HG03064 (cell line): ENCODE results near the gene ZNF814.
"Not testable (repeated sequence)": the region's sequence is repeated elsewhere in the genome, so short reads cannot be mapped to it uniquely, and the experiment has no call there.

ENCODE experiments used
- ATAC-seq: cut with Tn5 transposase; IDR thresholded peaks from one replicate; pipeline ENCODE4 v1.9.1; 2021; ENCODE audit warnings: low read depth; ENCODE audit not compliant: unreplicated experiment

Gene ZNF814

GRCh38 chr19:57888560-57889231 is at the start of gene ZNF814:
Gene ZNF814 (minus strand): TSS chr19:57889037. CDS start chr19:57888802, 235 bp downstream.
- ATAC-seq = peak; percentile 84

- no peak for ATAC-seq
These were observed 46.9 kb upstream of the ZNF814 start for GRCh38 chr19:57935731-57936130.

- ATAC-seq = peak; percentile 79
These were observed 46.2 kb upstream of the ZNF814 start, which contains the start of gene ZNF418 for GRCh38 chr19:57934820-57935665. Gene ZNF418 (minus strand): TSS chr19:57935402. CDS start chr19:57933822, 1,580 bp downstream.

DNA sequence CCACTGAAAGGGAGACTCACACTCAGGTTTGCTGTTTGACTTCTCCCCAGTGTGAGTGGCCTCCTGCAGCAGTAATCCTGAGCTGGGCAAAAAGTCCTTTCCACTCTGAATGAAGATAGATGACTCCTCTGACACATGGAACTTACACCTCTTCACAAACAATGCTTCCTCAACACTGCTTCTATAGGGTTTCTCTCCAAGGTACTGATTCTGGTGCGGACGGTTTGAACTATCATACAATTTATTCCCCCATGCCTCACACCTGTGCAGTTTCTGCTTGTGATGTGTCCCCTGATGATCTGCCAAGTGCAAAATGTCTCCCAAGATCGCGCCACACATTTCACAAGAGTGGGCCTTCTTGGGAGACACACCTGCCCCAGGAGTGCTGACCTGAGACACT is 38.8 kb upstream of the ZNF814 start:
- ATAC-seq = no peak

GRCh38 chr19:57916168-57916995 is 27.5 kb upstream of the ZNF814 start, which contains the start of gene ZNF417:
Gene ZNF417 (minus strand): TSS chr19:57916592. CDS start chr19:57916411, 181 bp downstream.
- peak; percentile 95 for ATAC-seq

- no peak for ATAC-seq
These were observed 25.7 kb upstream of the ZNF814 start for GRCh38 chr19:57914531-57914930.

DNA sequence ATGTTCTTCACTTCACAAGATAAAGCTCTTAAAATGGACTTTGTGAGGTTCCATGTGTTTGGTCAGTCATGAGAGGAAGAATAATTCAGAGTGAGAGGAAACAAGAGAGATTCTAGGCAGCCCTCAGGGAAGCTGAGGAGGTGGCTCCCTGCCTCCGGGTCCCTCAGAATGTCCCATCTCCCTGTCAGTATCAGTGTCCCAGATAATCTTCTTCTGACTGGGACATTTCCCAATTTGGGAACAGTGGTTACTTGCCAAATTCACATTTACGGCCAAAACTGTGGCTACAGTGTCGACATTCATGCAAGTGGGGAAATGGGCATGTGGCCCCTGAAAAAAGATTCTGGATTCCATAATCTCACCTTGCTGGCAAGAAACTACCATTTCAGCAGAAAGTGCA is 18.6 kb upstream of the ZNF814 start:
- ATAC-seq = no peak

- ATAC-seq = no peak
These were observed 16.4 kb upstream of the ZNF814 start for GRCh38 chr19:57905258-57905657.

DNA sequence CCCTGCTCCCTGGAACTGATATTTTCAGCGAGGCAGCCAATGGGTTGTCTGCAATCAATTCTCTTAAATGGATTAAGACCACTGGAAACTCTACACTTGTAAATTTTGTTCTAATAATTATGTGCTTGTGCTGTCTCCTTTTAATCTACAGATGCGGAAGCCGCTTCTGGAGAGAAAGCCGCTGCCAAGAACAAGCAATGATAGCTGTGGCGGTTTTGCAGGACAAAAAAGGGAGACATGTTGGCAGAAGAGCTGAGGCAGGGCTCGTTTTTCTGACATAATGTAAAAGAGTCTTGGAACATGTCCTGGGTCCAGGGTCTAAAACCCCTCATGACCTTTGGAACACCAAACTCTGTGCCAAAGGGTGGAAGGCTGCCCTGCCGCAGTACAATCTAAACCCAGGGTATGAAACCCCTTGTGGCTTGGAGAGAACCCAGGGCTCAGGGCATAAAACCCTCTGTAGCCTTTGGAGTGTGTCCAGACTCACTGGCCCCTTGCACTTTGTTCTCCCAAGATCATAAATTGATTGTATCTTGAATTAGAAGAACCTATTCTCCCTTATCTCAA is 14.9 kb upstream of the ZNF814 start:
- no peak for ATAC-seq

DNA sequence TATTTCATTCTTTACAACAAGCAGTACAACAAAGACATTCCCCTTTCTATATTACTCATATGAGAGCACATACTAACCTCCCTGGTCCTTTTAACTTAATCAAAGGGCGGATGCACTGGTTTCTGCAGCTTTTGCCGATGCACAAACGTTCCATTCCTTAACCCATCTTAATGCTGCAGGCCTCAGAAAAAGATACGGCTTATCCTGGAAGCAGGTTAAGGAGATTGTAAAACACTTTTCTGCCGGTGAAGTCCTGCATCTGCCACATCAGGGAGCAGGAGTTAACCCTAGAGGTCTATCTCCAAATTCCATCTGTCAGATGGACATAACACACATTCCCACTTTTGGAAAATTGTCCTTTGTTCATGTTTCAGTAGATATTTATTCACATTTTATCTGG is 11.5 kb upstream of the ZNF814 start:
- ATAC-seq = no peak

DNA sequence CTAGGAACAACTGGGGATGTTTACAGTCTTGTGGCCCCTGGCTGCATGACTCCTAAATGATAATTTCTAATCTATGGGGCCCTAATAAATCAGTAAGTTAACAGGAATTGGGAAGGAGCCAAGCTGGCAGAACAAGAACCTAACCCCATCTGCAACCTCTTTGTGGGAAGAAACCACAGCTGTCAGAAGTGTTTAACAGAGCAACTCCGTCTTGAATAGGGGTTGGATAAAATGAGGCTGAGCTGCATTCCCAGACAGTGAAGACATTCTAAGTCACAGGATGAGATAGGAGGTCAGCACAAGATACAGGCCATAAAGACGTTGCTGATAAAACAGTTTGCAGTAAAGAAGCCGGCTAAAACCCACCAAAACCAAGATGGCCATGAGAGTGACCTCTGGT is 1.9 kb upstream of the ZNF814 start:
- not testable (repeated sequence) for ATAC-seq

DNA sequence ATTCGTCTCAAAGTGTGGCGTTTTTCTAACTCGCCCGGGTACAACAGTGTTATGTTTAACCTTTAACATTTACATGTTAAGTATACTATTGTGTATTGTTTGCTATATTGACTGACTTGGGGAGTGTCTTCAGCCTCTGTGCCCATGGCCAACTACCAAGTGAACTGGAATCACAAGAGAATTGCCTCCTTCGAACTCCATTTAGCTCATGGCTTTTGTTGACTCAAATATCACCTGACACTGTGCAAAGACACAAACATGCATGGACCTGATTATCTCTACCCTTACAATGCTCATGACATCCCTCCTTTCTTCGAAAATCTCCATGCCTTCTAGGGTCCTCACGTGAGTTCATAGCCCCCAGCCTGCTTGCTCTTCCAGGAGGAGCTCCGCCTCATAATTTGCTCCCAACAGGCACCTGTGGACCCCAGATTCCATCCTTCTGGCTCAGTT is 704 bp downstream of the ZNF814 start:
- no peak for ATAC-seq

DNA sequence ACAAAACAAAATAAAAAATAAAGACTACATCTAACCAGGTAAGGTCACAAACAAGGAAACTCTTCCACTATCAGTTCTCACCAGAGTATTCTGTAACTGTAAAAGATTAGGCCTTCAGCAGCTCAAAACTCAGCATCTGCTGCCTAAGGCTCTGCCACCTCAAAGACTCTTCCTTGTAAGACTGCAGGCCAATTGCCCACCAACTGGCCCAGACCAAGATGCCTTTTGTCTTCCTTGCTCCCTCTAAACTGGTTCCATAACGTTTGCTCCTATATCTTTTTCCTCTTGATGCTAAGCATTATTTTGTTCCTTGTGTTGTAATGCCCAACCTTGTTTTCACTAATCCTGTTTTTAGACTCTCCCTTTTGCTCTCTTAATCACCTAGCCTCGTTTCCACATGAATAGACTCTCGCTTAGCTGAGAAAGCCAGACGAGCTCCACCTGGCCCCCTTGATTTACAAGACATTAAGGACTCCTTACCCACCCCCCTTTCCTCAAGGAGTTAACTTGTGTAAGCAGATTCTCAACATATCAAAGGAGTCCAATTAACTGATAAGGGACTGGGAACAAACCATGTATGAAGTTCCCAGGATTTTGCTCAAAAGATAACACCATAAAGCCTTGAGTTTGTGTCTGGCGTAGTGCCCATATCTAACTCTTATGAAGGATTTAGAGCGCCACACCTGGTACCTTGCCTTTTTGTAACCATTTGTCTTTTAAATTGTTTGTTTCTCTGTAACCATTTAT is 1.5 kb downstream of the ZNF814 start:
- no peak for ATAC-seq

DNA sequence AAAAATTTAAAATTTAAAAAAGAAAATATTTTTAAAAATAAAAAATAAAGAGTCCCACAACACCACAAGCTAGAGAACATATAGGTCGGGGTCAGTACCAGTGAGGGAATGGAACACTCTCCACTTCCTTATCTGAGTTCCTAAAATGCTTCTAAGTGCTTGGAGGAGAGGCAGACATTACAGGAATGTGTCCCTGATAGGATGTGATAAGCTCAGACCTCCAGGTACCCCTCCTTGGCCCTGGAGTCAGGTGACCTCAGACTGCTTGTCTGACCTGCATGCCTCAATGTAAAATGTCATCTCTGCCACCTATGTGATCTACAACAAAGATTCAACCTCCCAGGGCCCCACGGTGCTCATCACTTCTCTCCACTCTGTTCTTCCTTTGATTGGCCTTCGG is 2.8 kb downstream of the ZNF814 start:
- ATAC-seq = no peak

DNA sequence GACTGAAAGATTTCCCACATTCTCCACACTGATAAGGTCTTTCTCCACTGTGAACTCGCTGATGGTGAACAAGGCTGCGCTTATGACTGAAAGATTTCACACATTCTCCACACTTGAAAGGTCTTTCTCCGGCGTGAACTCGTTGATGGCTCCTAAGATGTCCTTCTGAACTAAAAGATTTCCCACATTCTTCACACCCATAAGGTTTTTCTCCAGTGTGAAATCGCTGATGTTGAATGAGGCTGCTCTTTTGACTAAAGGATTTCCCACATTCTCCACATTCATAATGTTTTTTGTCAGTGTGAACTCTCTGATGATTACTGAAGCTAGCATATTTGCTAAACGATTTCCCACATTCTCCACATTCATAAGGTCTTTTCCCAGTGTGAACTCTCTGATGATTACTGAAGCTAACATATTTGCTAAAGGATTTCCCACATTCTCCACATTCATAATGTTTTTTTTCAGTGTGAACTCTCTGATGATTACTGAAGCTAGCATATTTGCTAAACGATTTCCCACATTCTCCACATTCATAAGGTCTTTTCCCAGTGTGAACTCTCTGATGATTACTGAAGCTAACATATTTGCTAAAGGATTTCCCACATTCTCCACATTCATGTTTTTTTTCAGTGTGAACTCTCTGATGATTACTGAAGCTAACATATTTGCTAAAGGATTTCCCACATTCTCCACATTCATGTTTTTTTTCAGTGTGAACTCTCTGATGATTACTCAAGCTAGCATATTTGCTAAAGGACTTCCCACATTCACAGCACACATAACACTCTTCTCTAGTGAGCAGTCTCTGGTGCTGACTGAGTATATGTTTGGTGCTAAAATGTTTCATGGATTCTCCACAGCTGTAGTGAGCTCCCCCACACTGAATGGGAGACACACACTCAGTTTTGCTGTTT is 14.7 kb downstream of the ZNF814 start:
- not testable (repeated sequence) for ATAC-seq

- ATAC-seq = no peak
These were observed 16.4 kb downstream of the ZNF814 start for GRCh38 chr19:57872450-57872849.

GRCh38 chr19:57870225-57870624 is 18.6 kb downstream of the ZNF814 start:
- no peak for ATAC-seq

- not testable (repeated sequence) for ATAC-seq
These were observed 19.2 kb downstream of the ZNF814 start for GRCh38 chr19:57869655-57870054.
